ENCODE measurements around the gene THOC6. TPM values are rescaled to one million over a fixed set of nuclear protein-coding genes. Genes with fewer than 3 reads are reported as not detected.

THOC6 gene
- total and polyA plus RNA-seq, 2 experiments from 2014 or later: 71.4 to 90.6 TPM

GRCh38 chr16:3013998-3014690, 9.7 kb upstream of the THOC6 start:
- H3K79me2 ChIP-seq (replicated peaks; ENCODE audit: insufficient read depth): peaks cover 24% of the 10 kb centered on the region
- H3K27ac Mint-ChIP-seq: no peak overlapping the region; the same call in 1 of the 2 replicates
- peaks cover 25% of the 10 kb centered on the region for H4K20me1 ChIP-seq (replicated peaks; ENCODE audit: insufficient read depth)
- no peaks in the 10 kb centered on the region for H3K9me2 ChIP-seq (ENCODE audit: insufficient read depth)
- H3K27me3 ChIP-seq (ENCODE audit: insufficient read depth): peaks cover 11% of the 10 kb centered on the region
- no peak; the same call in 2 of the 3 replicates for ATAC-seq
- H3K27me3 Mint-ChIP-seq (ENCODE audit: insufficient read depth, low read depth, poor library complexity): peaks cover 53% of the 10 kb centered on the region
- peak overlapping the region; percentile 95 for H3K4me3 Mint-ChIP-seq
- peak overlapping the region; percentile 45; the same call in 1 of the 2 replicates for H3K27ac ChIP-seq (ENCODE audit: low read depth)
- H3K4me2 ChIP-seq: peak overlapping the region; percentile 88
- H3K4me3 ChIP-seq: peak overlapping the region; percentile 68
- H3F3A ChIP-seq (replicated peaks; ENCODE audit: low read depth): peaks cover 55% of the 10 kb centered on the region
- peak; percentile 54 for DNase-seq (ENCODE audit: low spot score)
- peaks cover 57% of the 10 kb centered on the region for H3K4me1 Mint-ChIP-seq
- H3K36me3 ChIP-seq (ENCODE audit: insufficient read depth): no peaks in the 10 kb centered on the region
- peaks cover 7% of the 10 kb centered on the region; the same call in 2 of the 3 replicates for H3K9me3 Mint-ChIP-seq
- no peak overlapping the region for H2AFZ ChIP-seq
- peaks cover 74% of the 10 kb centered on the region for H3K4me1 ChIP-seq (ENCODE audit: insufficient read depth)
- H3K36me3 Mint-ChIP-seq (ENCODE audit: low read depth): peaks cover 34% of the 10 kb centered on the region
- TF ChIP-seq POLR2AphosphoS5 (IDR thresholded peaks at IDR 0.05; ENCODE audit: low read depth) (peak; percentile 54), NANOG (IDR thresholded peaks at IDR 0.05; ENCODE audit: borderline replicate concordance) (no peak)

GRCh38 chr16:3014971-3015370, 8.9 kb upstream of the THOC6 start:
- ATAC-seq: no peak
- Histone ChIP-seq H4K20me1 (replicated peaks; ENCODE audit: insufficient read depth) (peaks cover 25% of the 10 kb centered on the region), H3K4me1 (ENCODE audit: insufficient read depth) (peaks cover 71% of the 10 kb centered on the region), H3K79me2 (replicated peaks; ENCODE audit: insufficient read depth) (peaks cover 24% of the 10 kb centered on the region), H3K27ac (ENCODE audit: low read depth) (no peak overlapping the region), H3K9me2 (ENCODE audit: insufficient read depth) (no peaks in the 10 kb centered on the region), H3F3A (replicated peaks; ENCODE audit: low read depth) (peaks cover 53% of the 10 kb centered on the region), H2AFZ (no peak overlapping the region), H3K36me3 (ENCODE audit: insufficient read depth) (no peaks in the 10 kb centered on the region), H3K4me3 (0 out of 2 replicates have a peak overlapping the region, but pooled peaks have one; percentile 26), H3K4me2 (peak overlapping the region; percentile 88; the same call in 1 of the 2 replicates), H3K27me3 (ENCODE audit: insufficient read depth) (peaks cover 11% of the 10 kb centered on the region)
- TF ChIP-seq EZH2phosphoT487 (IDR thresholded peaks at IDR 0.05; ENCODE audit: unreplicated experiment): no peak
- TF ChIP-seq ZNF114 (CRISPR knock-in tag; IDR thresholded peaks at IDR 0.05): no peak
- TF ChIP-seq CREB1 (CRISPR knock-in tag; IDR thresholded peaks at IDR 0.05; ENCODE audit: low read depth): no peak
- peaks cover 7% of the 10 kb centered on the region; the same call in 2 of the 3 replicates for H3K9me3 Mint-ChIP-seq
- peaks cover 34% of the 10 kb centered on the region for H3K36me3 Mint-ChIP-seq (ENCODE audit: low read depth)
- DNase-seq (ENCODE audit: low spot score): no peak
- H3K4me3 Mint-ChIP-seq: peak overlapping the region; percentile 95
- H3K27ac Mint-ChIP-seq: no peak overlapping the region; the same call in 1 of the 2 replicates
- H3K27me3 Mint-ChIP-seq (ENCODE audit: insufficient read depth, low read depth, poor library complexity): peaks cover 52% of the 10 kb centered on the region
- peaks cover 54% of the 10 kb centered on the region for H3K4me1 Mint-ChIP-seq

- Histone ChIP-seq H3K27ac (ENCODE audit: low read depth) (no peak overlapping the region), H3K4me2 (peak overlapping the region; percentile 99), H3K4me1 (ENCODE audit: insufficient read depth) (peaks cover 62% of the 10 kb centered on the region), H2AFZ (no peak overlapping the region), H3K36me3 (ENCODE audit: insufficient read depth) (no peaks in the 10 kb centered on the region), H3K9me2 (ENCODE audit: insufficient read depth) (no peaks in the 10 kb centered on the region), H4K20me1 (replicated peaks; ENCODE audit: insufficient read depth) (peaks cover 25% of the 10 kb centered on the region), H3K27me3 (ENCODE audit: insufficient read depth) (peaks cover 11% of the 10 kb centered on the region), H3K4me3 (peak overlapping the region; percentile 34; the same call in 1 of the 2 replicates), H3K79me2 (replicated peaks; ENCODE audit: insufficient read depth) (peaks cover 28% of the 10 kb centered on the region), H3F3A (replicated peaks; ENCODE audit: low read depth) (peaks cover 54% of the 10 kb centered on the region)
- Mint-ChIP-seq H3K36me3 (ENCODE audit: low read depth) (peaks cover 34% of the 10 kb centered on the region), H3K27me3 (ENCODE audit: insufficient read depth, low read depth, poor library complexity) (peaks cover 52% of the 10 kb centered on the region), H3K9me3 (peaks cover 7% of the 10 kb centered on the region; the same call in 2 of the 3 replicates), H3K4me1 (peaks cover 53% of the 10 kb centered on the region), H3K4me3 (peak overlapping the region; percentile 95), H3K27ac (peak overlapping the region; percentile 81)
- DNase-seq (ENCODE audit: low spot score): no peak
- TF ChIP-seq EZH2phosphoT487 (IDR thresholded peaks at IDR 0.05; ENCODE audit: unreplicated experiment) (no peak), CTCF (conservative IDR thresholded peaks at IDR 0.05; ENCODE audit: low read depth in 2 of 2) (no peak), CREB1 (CRISPR knock-in tag; IDR thresholded peaks at IDR 0.05; ENCODE audit: low read depth) (no peak), NANOG (IDR thresholded peaks at IDR 0.05; ENCODE audit: borderline replicate concordance) (no peak), POLR2AphosphoS5 (IDR thresholded peaks at IDR 0.05; ENCODE audit: low read depth) (no peak), EZH2 (IDR thresholded peaks at IDR 0.05; ENCODE audit: low read depth, unreplicated experiment) (no peak)
- no peak for ATAC-seq
Observed at GRCh38 chr16:3015865-3016521, 7.8 kb upstream of the THOC6 start.

Measured in GM23338 (cell line).